Keratinocyte (primary cell): ENCODE results near the gene CCDC192. TPM values are rescaled to one million over a fixed set of nuclear protein-coding genes. Genes with fewer than 3 reads are reported as not detected.
"Not testable (repeated sequence)": the region's sequence is repeated elsewhere in the genome, so short reads cannot be mapped to it uniquely, and the experiment has no call there.

Experiments
- DNase-seq: peaks from one replicate; pipeline ENCODE4 v3.0.0-alpha.2; 2011; ENCODE audit warnings: low read depth, missing footprints, low spot score
- FAIRE-seq: peaks from 2 replicates; lab custom pipeline; 2011; peaks lifted over from hg19 to GRCh38; lab: Jason Lieb, UNC
- H2AFZ ChIP-seq: 2 replicates; pipeline ENCODE4 v1.6.0; 2012; ENCODE audit warnings: low read length, control low read depth, inconsistent platforms; ENCODE audit not compliant: control insufficient read depth
- H3K27ac ChIP-seq: 2 replicates; pipeline ENCODE4 v1.5.1; 2011; ENCODE audit warnings: low read length; ENCODE audit not compliant: control insufficient read depth, insufficient read depth
- H3K27me3 ChIP-seq: 3 replicates; pipeline ENCODE4 v1.6.0; 2011; ENCODE audit warnings: low read length; ENCODE audit not compliant: control insufficient read depth, insufficient read depth; ENCODE audit errors: extremely low read depth
- H3K36me3 ChIP-seq, 2 experiments: 2 replicates in 1 of 2; 3 replicates in 1 of 2; pipeline ENCODE4 v1.5.1; 2011; ENCODE audit warnings: low read length in 2 of 2, mild to moderate bottlenecking in 1 of 2; ENCODE audit not compliant: control insufficient read depth in 2 of 2, insufficient read depth in 2 of 2; ENCODE audit errors: extremely low read depth in 1 of 2
- H3K4me1 ChIP-seq: 3 replicates; pipeline ENCODE4 v1.5.1; 2011; ENCODE audit warnings: low read length; ENCODE audit not compliant: control insufficient read depth, insufficient read depth; ENCODE audit errors: extremely low read depth
- H3K4me2 ChIP-seq: 3 replicates; pipeline ENCODE4 v1.6.0; 2011; ENCODE audit warnings: low read depth, low read length; ENCODE audit not compliant: control insufficient read depth, insufficient read depth; ENCODE audit errors: extremely low read depth
- H3K4me3 ChIP-seq, 3 experiments: fragments of 200-600 bp in 1 of 3; sonication (generic) in 1 of 3; 2 replicates in 2 of 3; 3 replicates in 1 of 3; pipeline ENCODE4 v1.5.1; 2011 to 2016; ENCODE audit warnings: low read length in 3 of 3, mild to moderate bottlenecking in 3 of 3, control low read depth in 2 of 3, inconsistent platforms in 1 of 3, low read depth in 1 of 3, mixed read lengths in 1 of 3, mixed run types in 1 of 3, moderate library complexity in 1 of 3; ENCODE audit not compliant: control insufficient read depth in 2 of 3, insufficient read depth in 2 of 3; ENCODE audit errors: extremely low read depth in 1 of 3
- H3K79me2 ChIP-seq: 2 replicates; pipeline ENCODE4 v1.6.0; 2012; ENCODE audit warnings: low read length; ENCODE audit not compliant: control insufficient read depth, insufficient read depth
- H3K9ac ChIP-seq: 3 replicates; pipeline ENCODE4 v1.6.0; 2011; ENCODE audit warnings: low read length; ENCODE audit not compliant: control insufficient read depth, insufficient read depth; ENCODE audit errors: extremely low read depth
- H3K9me1 ChIP-seq: 3 replicates; pipeline ENCODE4 v1.6.0; 2011; ENCODE audit warnings: low read length; ENCODE audit not compliant: control insufficient read depth, insufficient read depth; ENCODE audit errors: extremely low read depth
- H3K9me3 ChIP-seq: 2 replicates; pipeline ENCODE4 v1.5.1; 2012; ENCODE audit warnings: low read depth, low read length; ENCODE audit not compliant: control insufficient read depth
- H4K20me1 ChIP-seq: 3 replicates; pipeline ENCODE4 v1.6.0; 2011; ENCODE audit warnings: low read length; ENCODE audit not compliant: control insufficient read depth, insufficient read depth; ENCODE audit errors: extremely low read depth
- EZH2 ChIP-seq: IDR thresholded peaks from one replicate; pipeline ENCODE4 v1.6.1; 2012; ENCODE audit warnings: inconsistent platforms, mild to moderate bottlenecking, low read length, moderate library complexity
- dilution Hi-C: fragments of 300-500 bp; cut with MboI; formaldehyde crosslinking; loops from one replicate; pipeline ENCODE4 v1.7.0; 2020; ENCODE audit warnings: low sequenced_read_pairs; ENCODE audit not compliant: extremely low pct_ligation_motif_present
- polyA plus RNA-seq, 5 experiments: library from polyadenylated mRNA; depleted of rRNA in 3 of 5; stranded (reverse) in 3 of 5; stranded (forward) in 1 of 5; unstranded in 1 of 5; fragments of >200 nt; gene quantifications; 1 replicate in 1 of 5; 2 replicates in 3 of 5; 3 replicates in 1 of 5; pipeline versions ENCODE4 v1.2.1 to v1.2.3, GENCODE V29; 2011 to 2012; ENCODE audit warnings: missing spikeins in 2 of 5, low read depth in 1 of 5, low replicate concordance in 1 of 5
- TF ChIP-seq, protein P1 (sequence below), 3 experiments: IDR thresholded peaks in 1 of 3; conservative IDR thresholded peaks in 1 of 3; optimal IDR thresholded peaks in 1 of 3; 2 replicates in 2 of 3; 3 replicates in 1 of 3; pipeline versions ENCODE3 to v1.5.1; 2011; ENCODE audit warnings: low read length in 3 of 3, mild to moderate bottlenecking in 3 of 3, moderate library complexity in 2 of 3, control low read depth in 1 of 3, inconsistent platforms in 1 of 3; ENCODE audit not compliant: insufficient read depth in 2 of 3; ENCODE audit errors: extremely low read depth in 1 of 3

The CCDC192 gene
- polyA plus RNA-seq, 1 donor (not counting 4 experiments of a cell fraction or from before 2014, with no cell fraction given), result not detected

DNA sequence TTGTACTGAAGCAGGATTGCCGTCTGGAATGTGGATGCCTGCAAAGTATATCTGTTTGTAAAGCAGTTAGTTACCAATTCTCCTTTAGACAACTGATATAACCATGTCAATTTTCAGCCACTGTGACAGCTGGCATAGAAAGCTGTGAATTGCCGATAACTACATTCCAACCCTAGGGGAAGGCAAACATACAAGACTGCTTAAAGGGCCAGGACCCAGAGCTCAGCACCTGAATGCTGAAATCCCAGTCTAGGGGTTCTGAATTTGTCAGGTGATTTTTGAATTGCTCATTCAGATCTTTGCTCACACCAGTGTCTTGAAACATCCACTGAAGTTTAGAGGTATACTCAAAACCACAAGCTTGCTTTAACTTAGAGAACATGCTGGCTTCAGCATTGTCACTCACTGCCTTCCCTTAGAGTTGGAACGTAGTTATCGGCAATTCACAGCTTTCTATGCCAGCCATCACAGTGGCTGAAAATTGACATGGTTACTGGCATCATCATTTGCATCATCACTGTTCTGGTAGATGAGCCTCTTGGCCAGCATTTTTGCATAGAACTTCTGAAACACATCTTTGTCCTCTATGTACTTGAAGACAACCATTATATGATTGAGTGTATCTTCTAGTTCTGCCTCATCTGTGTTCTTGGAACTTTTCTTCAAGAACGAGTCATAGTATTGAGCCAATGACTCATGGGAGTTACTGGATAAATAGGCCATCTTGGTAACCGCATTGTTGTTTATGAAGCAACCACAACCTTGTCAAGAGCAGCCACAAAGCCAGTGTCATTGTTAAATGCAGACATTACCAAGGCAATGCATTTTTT, 82.1 kb downstream of the CCDC192 start:
- Histone ChIP-seq H3K4me3 (no peak overlapping the region), H3K27me3 (peaks cover 4% of the 10 kb centered on the region), H2AFZ (no peak overlapping the region), H3K79me2 (no peaks in the 10 kb centered on the region), H3K4me1 (no peaks in the 10 kb centered on the region), H3K27ac (no peak overlapping the region), H4K20me1 (no peaks in the 10 kb centered on the region), H3K4me2 (no peak overlapping the region), H3K9me3 (no peaks in the 10 kb centered on the region), H3K36me3 (no peaks in the 10 kb centered on the region), H3K9me1 (no peaks in the 10 kb centered on the region), H3K9ac (no peak overlapping the region)
- DNase-seq (peak; percentile 25), FAIRE-seq (peak; percentile 48)
- TF ChIP-seq, protein P1, sequence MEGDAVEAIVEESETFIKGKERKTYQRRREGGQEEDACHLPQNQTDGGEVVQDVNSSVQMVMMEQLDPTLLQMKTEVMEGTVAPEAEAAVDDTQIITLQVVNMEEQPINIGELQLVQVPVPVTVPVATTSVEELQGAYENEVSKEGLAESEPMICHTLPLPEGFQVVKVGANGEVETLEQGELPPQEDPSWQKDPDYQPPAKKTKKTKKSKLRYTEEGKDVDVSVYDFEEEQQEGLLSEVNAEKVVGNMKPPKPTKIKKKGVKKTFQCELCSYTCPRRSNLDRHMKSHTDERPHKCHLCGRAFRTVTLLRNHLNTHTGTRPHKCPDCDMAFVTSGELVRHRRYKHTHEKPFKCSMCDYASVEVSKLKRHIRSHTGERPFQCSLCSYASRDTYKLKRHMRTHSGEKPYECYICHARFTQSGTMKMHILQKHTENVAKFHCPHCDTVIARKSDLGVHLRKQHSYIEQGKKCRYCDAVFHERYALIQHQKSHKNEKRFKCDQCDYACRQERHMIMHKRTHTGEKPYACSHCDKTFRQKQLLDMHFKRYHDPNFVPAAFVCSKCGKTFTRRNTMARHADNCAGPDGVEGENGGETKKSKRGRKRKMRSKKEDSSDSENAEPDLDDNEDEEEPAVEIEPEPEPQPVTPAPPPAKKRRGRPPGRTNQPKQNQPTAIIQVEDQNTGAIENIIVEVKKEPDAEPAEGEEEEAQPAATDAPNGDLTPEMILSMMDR (optimal IDR thresholded peaks at IDR 0.05 in 1 of 3, IDR thresholded peaks at IDR 0.05 in 1 of 3, conservative IDR thresholded peaks at IDR 0.05 in 1 of 3; ENCODE audit: extremely low read depth in 1 of 3, insufficient read depth in 2 of 3, low read length in 3 of 3), result no peak
- TF ChIP-seq EZH2, result no peak
- dilution Hi-C loops, result no loop called here

DNA sequence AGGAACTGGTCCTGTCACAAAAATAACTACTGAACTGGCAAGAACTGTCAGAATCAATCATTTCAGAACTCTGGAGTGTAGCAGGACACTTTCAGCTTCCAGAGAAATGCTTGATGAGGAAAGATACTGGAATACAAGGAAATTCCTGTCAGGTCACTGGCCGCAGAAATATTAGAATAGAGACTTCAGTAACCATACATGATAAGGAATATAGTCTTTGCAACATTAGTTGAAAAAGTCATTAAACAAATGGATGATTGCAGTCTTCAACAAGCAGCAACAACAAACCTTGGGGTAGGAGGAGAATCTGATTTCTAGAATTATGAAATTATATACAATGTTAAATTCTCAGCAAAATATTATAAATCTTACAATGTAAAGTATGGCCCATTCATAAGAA, 88.2 kb downstream of the CCDC192 start:
- Histone ChIP-seq H2AFZ (no peak overlapping the region), H3K4me1 (no peaks in the 10 kb centered on the region), H3K4me2 (no peak overlapping the region), H3K4me3 (no peak overlapping the region), H3K9ac (no peak overlapping the region), H3K36me3 (no peaks in the 10 kb centered on the region), H3K9me3 (no peaks in the 10 kb centered on the region), H3K27ac (no peak overlapping the region), H3K79me2 (no peaks in the 10 kb centered on the region), H4K20me1 (no peaks in the 10 kb centered on the region), H3K27me3 (peaks cover 4% of the 10 kb centered on the region), H3K9me1 (no peaks in the 10 kb centered on the region)
- TF ChIP-seq EZH2, result no peak
- TF ChIP-seq, protein P1 (optimal IDR thresholded peaks at IDR 0.05 in 1 of 3, IDR thresholded peaks at IDR 0.05 in 1 of 3, conservative IDR thresholded peaks at IDR 0.05 in 1 of 3; ENCODE audit: extremely low read depth in 1 of 3, insufficient read depth in 2 of 3, low read length in 3 of 3), result no peak
- dilution Hi-C loops, result no loop called here
- FAIRE-seq, result no peak
- no peak for DNase-seq

- dilution Hi-C loops, FAIRE-seq, H3K9me3 ChIP-seq, H3K4me2 ChIP-seq, H2AFZ ChIP-seq, H3K9ac ChIP-seq, H3K4me1 ChIP-seq, H3K4me3 ChIP-seq, H3K9me1 ChIP-seq, DNase-seq, H3K27me3 ChIP-seq, H3K79me2 ChIP-seq, H4K20me1 ChIP-seq, H3K36me3 ChIP-seq, H3K27ac ChIP-seq: not testable (repeated sequence)
These were observed 88.7 kb downstream of the CCDC192 start for GRCh38 chr5:127791908-127792307.
